HL-60 (cell line): ENCODE measurements around the gene MERTK.
"Not testable (repeated sequence)": the region's sequence is repeated elsewhere in the genome, so short reads cannot be mapped to it uniquely, and the experiment has no call there.

ENCODE experiments used
- DNase-seq, 2 experiments: peaks; one replicate each; pipeline ENCODE4 v3.0.0-alpha.2; 2010 to 2020; ENCODE audit warnings: low read depth in 1 of 2, low spot score in 1 of 2
- H3K27ac ChIP-seq: fragments of 250-450 bp; sonication (Bioruptor Pico); replicated peaks from 2 replicates; pipeline ENCODE4 v1.5.1; 2020; ENCODE audit warnings: mild to moderate bottlenecking, moderate library complexity
- H3K27me3 ChIP-seq: fragments of 250-450 bp; sonication (Bioruptor Pico); 2 replicates; pipeline ENCODE4 v1.5.1; 2021; ENCODE audit warnings: mild to moderate bottlenecking, moderate library complexity; ENCODE audit not compliant: insufficient read depth, poor library complexity, severe bottlenecking
- H3K4me3 ChIP-seq: replicated peaks from 2 replicates; pipeline ENCODE4 v1.5.1; 2011; ENCODE audit warnings: mild to moderate bottlenecking, control low read depth, low read length; ENCODE audit not compliant: insufficient read depth
- GABPA ChIP-seq: IDR thresholded peaks from 2 replicates; pipeline ENCODE4 v1.6.1; 2012; ENCODE audit warnings: low read depth
- POLR2AphosphoS5 ChIP-seq: IDR thresholded peaks from 2 replicates; pipeline ENCODE4 v1.6.1; 2012; ENCODE audit warnings: low read depth
- REST ChIP-seq: IDR thresholded peaks from 2 replicates; pipeline ENCODE4 v1.6.1; 2012; ENCODE audit warnings: low read depth; ENCODE audit not compliant: insufficient replicate concordance
- SPI1 ChIP-seq: IDR thresholded peaks from 2 replicates; pipeline ENCODE4 v1.6.1; 2012; ENCODE audit warnings: low read depth, mild to moderate bottlenecking, borderline replicate concordance
- TF ChIP-seq, protein P1 (sequence below): IDR thresholded peaks from one replicate; pipeline ENCODE4 v1.5.1; 2011; ENCODE audit warnings: low read length, control low read depth, inconsistent platforms; ENCODE audit not compliant: insufficient read depth

MERTK gene

GRCh38 chr2:111903930-111904439 is 5.6 kb downstream of the MERTK start:
- H3K27ac ChIP-seq = no peak overlapping the region
- no peak overlapping the region for H3K4me3 ChIP-seq
- DNase-seq = no peak
- no peak for TF ChIP-seq REST
- no peak for TF ChIP-seq SPI1
- TF ChIP-seq POLR2AphosphoS5 = no peak
- TF ChIP-seq, protein P1, sequence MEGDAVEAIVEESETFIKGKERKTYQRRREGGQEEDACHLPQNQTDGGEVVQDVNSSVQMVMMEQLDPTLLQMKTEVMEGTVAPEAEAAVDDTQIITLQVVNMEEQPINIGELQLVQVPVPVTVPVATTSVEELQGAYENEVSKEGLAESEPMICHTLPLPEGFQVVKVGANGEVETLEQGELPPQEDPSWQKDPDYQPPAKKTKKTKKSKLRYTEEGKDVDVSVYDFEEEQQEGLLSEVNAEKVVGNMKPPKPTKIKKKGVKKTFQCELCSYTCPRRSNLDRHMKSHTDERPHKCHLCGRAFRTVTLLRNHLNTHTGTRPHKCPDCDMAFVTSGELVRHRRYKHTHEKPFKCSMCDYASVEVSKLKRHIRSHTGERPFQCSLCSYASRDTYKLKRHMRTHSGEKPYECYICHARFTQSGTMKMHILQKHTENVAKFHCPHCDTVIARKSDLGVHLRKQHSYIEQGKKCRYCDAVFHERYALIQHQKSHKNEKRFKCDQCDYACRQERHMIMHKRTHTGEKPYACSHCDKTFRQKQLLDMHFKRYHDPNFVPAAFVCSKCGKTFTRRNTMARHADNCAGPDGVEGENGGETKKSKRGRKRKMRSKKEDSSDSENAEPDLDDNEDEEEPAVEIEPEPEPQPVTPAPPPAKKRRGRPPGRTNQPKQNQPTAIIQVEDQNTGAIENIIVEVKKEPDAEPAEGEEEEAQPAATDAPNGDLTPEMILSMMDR = no peak
- TF ChIP-seq GABPA = no peak
- H3K27me3 ChIP-seq = peaks cover 18% of the 10 kb centered on the region

- TF ChIP-seq SPI1 (no peak), REST (no peak), POLR2AphosphoS5 (no peak), GABPA (no peak)
- TF ChIP-seq, protein P1 = no peak
- Histone ChIP-seq H3K27me3 (peaks cover 9% of the 10 kb centered on the region), H3K4me3 (no peak overlapping the region), H3K27ac (no peak overlapping the region)
- DNase-seq = no peak
These were observed 6.5 kb downstream of the MERTK start for GRCh38 chr2:111904726-111905474.

DNA sequence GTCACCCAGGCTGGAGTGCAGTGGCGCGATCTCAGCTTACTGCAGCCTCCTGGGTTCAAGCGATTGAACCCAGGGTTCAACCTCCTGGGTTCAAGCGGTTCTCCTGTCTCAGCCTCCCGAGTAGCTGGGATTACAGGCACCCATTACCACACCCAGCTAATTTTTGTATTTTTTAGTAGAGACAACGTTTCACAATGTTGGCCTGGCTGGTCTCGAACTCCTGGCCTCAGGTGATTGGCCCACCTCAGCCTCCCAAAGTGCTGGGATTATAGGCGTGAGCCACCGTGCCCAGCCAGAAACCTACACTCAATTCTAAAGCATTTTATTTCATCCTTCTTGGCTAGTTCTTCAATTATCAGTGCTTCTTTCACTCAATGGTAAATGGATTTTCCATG is 7.1 kb downstream of the MERTK start:
- H3K27ac ChIP-seq, H3K4me3 ChIP-seq, H3K27me3 ChIP-seq, DNase-seq: not testable (repeated sequence)

GRCh38 chr2:111905990-111906735 is 7.8 kb downstream of the MERTK start:
- H3K27me3 ChIP-seq = no peaks in the 10 kb centered on the region
- TF ChIP-seq GABPA = no peak
- no peak for TF ChIP-seq REST
- no peak for TF ChIP-seq SPI1
- TF ChIP-seq, protein P1 = no peak
- no peak for TF ChIP-seq POLR2AphosphoS5
- no peak overlapping the region for H3K4me3 ChIP-seq
- no peak overlapping the region for H3K27ac ChIP-seq
- DNase-seq = peak in 1 of 2 experiments; percentile 46
